Omental fat pad (tissue), 4 donors: Measurements from ENCODE around the gene MEF2C. TPM values are rescaled to one million over a fixed set of nuclear protein-coding genes. Genes with fewer than 3 reads are reported as not detected.

Experiments
- ATAC-seq: fragments of 150-250 bp; one replicate; pipeline ENCODE4 v1.9.1; 2016; ENCODE audit warnings: mild to moderate bottlenecking, moderate library complexity; ENCODE audit not compliant: low FRiP score
- DNase-seq: peaks from one replicate; pipeline ENCODE4 v3.0.0-alpha.2; 2019; ENCODE audit warnings: low spot score
- CTCF ChIP-seq, 3 donors: fragments of 450-650 bp; IDR thresholded peaks; one replicate each; pipeline ENCODE4 v1.5.1; 2016 to 2017; ENCODE audit warnings: antibody characterized with exemption in 3 of 3, mild to moderate bottlenecking in 3 of 3, moderate library complexity in 2 of 3
- total RNA-seq, 4 donors: library from RNA; depleted of rRNA; stranded (reverse); fragments of >200 nt; gene quantifications; one replicate each; pipeline ENCODE4 v1.1.0, GENCODE V29; 2016

MEF2C gene
- total RNA-seq, 4 donors from 2014 or later: 25.4 to 97.7 (median 44.0) TPM

- no peak for TF ChIP-seq CTCF (IDR thresholded peaks at IDR 0.05)
- ATAC-seq (no peak), DNase-seq (no peak)
These were observed 45.2 kb downstream of the MEF2C start for GRCh38 chr5:88837817-88838216.

DNA sequence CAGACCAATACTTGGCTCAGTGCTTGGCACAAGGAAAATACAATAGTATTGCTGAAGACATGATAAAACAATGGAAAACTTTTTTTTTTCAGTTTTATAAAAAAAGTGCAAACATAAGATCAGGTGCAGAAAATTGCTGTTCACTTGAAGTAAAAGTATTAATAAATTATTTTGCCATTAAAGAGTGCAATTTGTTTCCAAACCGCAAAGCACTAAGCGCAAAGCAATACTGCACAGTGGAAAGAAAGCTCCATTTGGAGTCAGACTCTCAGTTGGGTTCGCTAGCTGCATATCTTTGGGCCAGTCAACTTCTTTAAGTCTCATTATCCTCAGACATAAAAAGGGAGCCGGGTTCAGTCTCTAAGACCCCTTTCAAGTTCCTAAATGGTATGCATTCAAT lies 45.8 kb downstream of the MEF2C start:
- no peak for ATAC-seq

GRCh38 chr5:88836195-88836838 lies 46.7 kb downstream of the MEF2C start:
- no peak for DNase-seq
- ATAC-seq: peak; percentile 70
- no peak for TF ChIP-seq CTCF (IDR thresholded peaks at IDR 0.05)

More for the DNA sequence above, 45.8 kb downstream of the MEF2C start:
- no peak for DNase-seq
- no peak for TF ChIP-seq CTCF (IDR thresholded peaks at IDR 0.05)

GRCh38 chr5:88834499-88834898 lies 48.5 kb downstream of the MEF2C start:
- no peak for TF ChIP-seq CTCF (IDR thresholded peaks at IDR 0.05)
- no peak for ATAC-seq

GRCh38 chr5:88834131-88834462 lies 48.9 kb downstream of the MEF2C start:
- DNase-seq: no peak
- no peak for TF ChIP-seq CTCF (IDR thresholded peaks at IDR 0.05)
- ATAC-seq: no peak

More at GRCh38 chr5:88834499-88834898, 48.5 kb downstream of the MEF2C start:
- no peak for DNase-seq

- ATAC-seq (no peak), DNase-seq (no peak)
- TF ChIP-seq CTCF (IDR thresholded peaks at IDR 0.05): no peak
These were observed 49.4 kb downstream of the MEF2C start for GRCh38 chr5:88833371-88834130.

GRCh38 chr5:88831816-88832215 lies 51.2 kb downstream of the MEF2C start:
- no peak for TF ChIP-seq CTCF (IDR thresholded peaks at IDR 0.05)
- DNase-seq: no peak
- no peak for ATAC-seq
